Stimulated activated CD8-positive, alpha-beta memory T cell treated with anti-CD3 and anti-CD28 coated beads, Interleukin-15, amount 100 ng/mL, for 24 hours (primary cell): ENCODE results near the gene UBE2N.
"Not testable (repeated sequence)": the region's sequence is repeated elsewhere in the genome, so short reads cannot be mapped to it uniquely, and the experiment has no call there.

ENCODE experiments used
- DNase-seq: peaks from one replicate; pipeline ENCODE4 v3.0.0-alpha.2; 2020; ENCODE audit warnings: low read depth

The UBE2N gene

GRCh38 chr12:93411060-93411459, 30.7 kb downstream of the UBE2N start:
- DNase-seq = not testable (repeated sequence)

- not testable (repeated sequence) for DNase-seq
Measured at GRCh38 chr12:93409343-93410187, 32.2 kb downstream of the UBE2N start.

GRCh38 chr12:93408813-93409212, 32.9 kb downstream of the UBE2N start:
- no peak for DNase-seq

- no peak for DNase-seq
Measured at GRCh38 chr12:93407963-93408283, 33.8 kb downstream of the UBE2N start.

GRCh38 chr12:93407054-93407962, 34.4 kb downstream of the UBE2N start:
- DNase-seq = no peak

- DNase-seq = no peak
Measured at GRCh38 chr12:93404961-93405849, 36.5 kb downstream of the UBE2N start.

GRCh38 chr12:93403988-93404803, 37.6 kb downstream of the UBE2N start:
- DNase-seq = no peak

- no peak for DNase-seq
Measured at GRCh38 chr12:93402333-93403311, 39.1 kb downstream of the UBE2N start.

- not testable (repeated sequence) for DNase-seq
Measured at GRCh38 chr12:93399183-93399863, 42.4 kb downstream of the UBE2N start.

- DNase-seq = no peak
Measured at GRCh38 chr12:93397412-93397811, 44.3 kb downstream of the UBE2N start.

- no peak for DNase-seq
Measured at GRCh38 chr12:93393425-93393824, 48.3 kb downstream of the UBE2N start.

GRCh38 chr12:93390549-93391297, 51.0 kb downstream of the UBE2N start:
- no peak for DNase-seq

GRCh38 chr12:93390031-93390430, 51.7 kb downstream of the UBE2N start:
- DNase-seq = no peak

- no peak for DNase-seq
Measured at GRCh38 chr12:93387780-93388179, 54.0 kb downstream of the UBE2N start.

- not testable (repeated sequence) for DNase-seq
Measured at GRCh38 chr12:93381976-93382437, 59.7 kb downstream of the UBE2N start.

- DNase-seq = no peak
Measured at GRCh38 chr12:93381161-93381975, 60.4 kb downstream of the UBE2N start.

GRCh38 chr12:93380480-93381121, 61.1 kb downstream of the UBE2N start:
- no peak for DNase-seq
